CD4-positive, alpha-beta T cell treated with Interleukin-15 for 4 hours (primary cell): ENCODE data around the gene KLK3.
"Not testable (repeated sequence)": the region's sequence is repeated elsewhere in the genome, so short reads cannot be mapped to it uniquely, and the experiment has no call there.

Experiments
- DNase-seq: peaks from one replicate; pipeline ENCODE4 v3.0.0-alpha.2; 2020; ENCODE audit warnings: low spot score

KLK3 gene

DNA sequence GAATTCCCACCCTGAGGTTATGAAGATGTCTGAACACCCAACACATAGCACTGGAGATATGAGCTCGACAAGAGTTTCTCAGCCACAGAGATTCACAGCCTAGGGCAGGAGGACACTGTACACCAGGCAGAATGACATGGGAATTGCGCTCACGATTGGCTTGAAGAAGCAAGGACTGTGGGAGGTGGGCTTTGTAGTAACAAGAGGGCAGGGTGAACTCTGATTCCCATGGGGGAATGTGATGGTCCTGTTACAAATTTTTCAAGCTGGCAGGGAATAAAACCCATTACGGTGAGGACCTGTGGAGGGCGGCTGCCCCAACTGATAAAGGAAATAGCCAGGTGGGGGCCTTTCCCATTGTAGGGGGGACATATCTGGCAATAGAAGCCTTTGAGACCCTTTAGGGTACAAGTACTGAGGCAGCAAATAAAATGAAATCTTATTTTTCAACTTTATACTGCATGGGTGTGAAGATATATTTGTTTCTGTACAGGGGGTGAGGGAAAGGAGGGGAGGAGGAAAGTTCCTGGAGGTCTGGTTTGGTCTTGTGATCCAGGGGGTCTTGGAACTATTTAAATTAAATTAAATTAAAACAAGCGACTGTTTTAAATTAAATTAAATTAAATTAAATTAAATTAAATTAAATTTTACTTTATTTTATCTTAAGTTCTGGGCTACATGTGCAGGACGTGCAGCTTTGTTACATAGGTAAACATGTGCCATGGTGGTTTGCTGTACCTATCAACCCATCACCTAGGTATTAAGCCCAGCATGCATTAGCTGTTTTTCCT, 7.0 kb downstream of the KLK3 start:
- DNase-seq, result no peak

DNA sequence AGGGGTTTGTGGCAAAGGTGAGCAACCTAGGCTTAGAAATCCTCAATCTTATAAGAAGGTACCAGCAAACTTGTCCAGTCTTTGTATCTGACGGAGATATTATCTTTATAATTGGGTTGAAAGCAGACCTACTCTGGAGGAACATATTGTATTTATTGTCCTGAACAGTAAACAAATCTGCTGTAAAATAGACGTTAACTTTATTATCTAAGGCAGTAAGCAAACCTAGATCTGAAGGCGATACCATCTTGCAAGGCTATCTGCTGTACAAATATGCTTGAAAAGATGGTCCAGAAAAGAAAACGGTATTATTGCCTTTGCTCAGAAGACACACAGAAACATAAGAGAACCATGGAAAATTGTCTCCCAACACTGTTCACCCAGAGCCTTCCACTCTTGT, 14.8 kb downstream of the KLK3 start:
- DNase-seq, result no peak

DNA sequence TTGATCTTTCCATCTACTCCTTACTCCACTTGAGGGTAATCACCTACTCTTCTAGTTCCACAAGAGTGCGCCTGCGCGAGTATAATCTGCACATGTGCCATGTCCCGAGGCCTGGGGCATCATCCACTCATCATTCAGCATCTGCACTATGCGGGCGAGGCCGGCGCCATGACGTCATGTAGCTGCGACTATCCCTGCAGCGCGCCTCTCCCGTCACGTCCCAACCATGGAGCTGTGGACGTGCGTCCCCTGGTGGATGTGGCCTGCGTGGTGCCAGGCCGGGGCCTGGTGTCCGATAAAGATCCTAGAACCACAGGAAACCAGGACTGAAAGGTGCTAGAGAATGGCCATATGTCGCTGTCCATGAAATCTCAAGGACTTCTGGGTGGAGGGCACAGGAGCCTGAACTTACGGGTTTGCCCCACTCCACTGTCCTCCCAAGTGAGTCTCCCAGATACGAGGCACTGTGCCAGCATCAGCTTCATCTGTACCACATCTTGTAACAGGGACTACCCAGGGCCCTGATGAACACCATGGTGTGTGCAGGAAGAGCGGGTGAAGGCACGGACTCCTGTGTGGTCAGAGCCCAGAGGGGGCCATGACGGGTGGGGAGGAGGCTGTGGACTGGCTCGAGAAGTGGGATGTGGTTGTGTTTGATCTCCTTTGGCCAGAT, 15.8 kb downstream of the KLK3 start:
- no peak for DNase-seq

GRCh38 chr19:50873056-50873455, 18.3 kb downstream of the KLK3 start, which contains the start of gene KLK2:
Gene KLK2, plus strand, starts transcription at chr19:50873439. Its CDS starts 35 bp downstream, at chr19:50873474.
- DNase-seq, result no peak

GRCh38 chr19:50874211-50874610, 19.5 kb downstream of the KLK3 start:
- DNase-seq, result no peak

DNA sequence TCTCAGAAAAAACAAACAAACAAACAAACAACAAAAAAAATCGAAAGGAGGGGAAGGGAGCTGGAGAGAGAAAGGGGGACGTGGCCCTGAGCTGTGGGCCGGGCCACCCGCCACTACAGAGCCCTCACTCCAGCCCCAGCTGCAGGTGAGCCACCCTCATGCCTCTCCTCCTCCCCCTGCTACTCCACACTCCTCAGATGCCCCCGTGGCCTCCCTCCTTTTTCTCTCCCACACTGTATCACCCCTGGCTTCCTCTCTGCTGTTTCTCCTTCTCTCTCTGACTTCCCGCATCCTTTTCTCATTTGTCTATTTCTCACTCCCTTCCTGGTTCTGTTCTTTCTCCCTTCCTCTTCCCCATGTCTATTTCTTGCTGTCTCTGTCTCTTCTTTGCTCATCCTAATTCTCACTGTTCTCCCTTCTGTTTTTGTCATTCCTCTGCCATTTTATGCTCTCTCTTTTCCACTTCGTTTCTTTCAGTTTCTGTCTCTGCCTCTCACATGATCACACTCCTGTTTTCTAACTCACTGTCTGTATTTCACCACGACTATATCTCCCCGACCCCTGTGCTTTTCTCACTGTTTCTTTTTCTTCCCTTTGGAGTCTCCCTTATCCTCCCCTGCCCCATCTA, 21.2 kb downstream of the KLK3 start:
- no peak for DNase-seq

DNA sequence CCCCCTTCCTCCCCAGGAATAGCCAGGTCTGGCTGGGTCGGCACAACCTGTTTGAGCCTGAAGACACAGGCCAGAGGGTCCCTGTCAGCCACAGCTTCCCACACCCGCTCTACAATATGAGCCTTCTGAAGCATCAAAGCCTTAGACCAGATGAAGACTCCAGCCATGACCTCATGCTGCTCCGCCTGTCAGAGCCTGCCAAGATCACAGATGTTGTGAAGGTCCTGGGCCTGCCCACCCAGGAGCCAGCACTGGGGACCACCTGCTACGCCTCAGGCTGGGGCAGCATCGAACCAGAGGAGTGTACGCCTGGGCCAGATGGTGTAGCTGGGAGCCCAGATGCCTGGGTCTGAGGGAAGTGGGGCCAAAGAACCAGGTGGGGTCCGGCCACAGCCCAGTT, 21.7 kb downstream of the KLK3 start:
- DNase-seq, result no peak

GRCh38 chr19:50877338-50877737, 22.6 kb downstream of the KLK3 start:
- DNase-seq, result no peak

GRCh38 chr19:50878851-50879250, 24.1 kb downstream of the KLK3 start:
- no peak for DNase-seq

DNA sequence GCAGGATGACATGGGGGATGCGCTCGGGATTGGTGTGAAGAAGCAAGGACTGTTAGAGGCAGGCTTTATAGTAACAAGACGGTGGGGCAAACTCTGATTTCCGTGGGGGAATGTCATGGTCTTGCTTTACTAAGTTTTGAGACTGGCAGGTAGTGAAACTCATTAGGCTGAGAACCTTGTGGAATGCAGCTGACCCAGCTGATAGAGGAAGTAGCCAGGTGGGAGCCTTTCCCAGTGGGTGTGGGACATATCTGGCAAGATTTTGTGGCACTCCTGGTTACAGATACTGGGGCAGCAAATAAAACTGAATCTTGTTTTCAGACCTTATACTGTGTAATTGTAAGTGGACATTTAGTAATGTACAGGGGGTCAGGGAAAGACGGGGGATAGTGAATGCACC, 25.5 kb downstream of the KLK3 start:
- DNase-seq, result no peak

DNA sequence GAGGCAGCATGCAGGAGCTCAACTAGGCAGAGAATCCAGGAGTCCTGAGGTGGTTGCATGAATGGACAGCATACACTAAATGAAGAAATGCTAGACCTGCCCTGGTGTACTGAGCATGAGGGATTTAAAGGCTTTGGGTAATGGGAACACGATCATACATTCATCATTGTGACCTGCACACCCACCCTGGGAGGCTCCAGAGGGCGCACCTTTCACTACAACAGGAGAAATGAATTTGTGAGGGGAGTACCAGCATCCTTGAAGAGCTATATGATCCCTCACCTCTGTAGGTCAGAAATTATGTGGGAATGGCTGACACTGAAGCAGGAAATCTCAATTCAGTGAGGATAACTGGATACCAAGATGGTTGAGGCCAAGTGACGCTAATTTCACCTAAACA, 27.5 kb downstream of the KLK3 start:
- no peak for DNase-seq

DNA sequence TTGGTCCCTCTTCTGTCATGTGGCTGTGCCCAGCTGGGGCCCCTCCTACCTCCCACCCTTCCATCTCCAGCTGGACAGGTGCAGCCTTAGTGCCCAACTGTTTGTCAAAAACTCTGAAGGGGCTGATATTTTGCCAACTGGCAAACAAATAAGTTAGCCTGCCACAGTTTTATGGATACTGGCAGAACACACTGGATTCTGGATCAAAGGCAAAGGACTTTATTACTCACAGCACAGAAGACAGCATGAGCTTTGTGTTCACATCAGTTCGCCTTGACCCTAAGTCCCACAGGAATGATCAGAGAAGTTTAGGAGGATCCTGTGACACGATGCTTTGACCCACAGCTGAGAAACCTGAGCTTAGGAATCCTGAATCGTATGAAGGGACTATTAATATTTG, 34.9 kb downstream of the KLK3 start:
- DNase-seq, result no peak

DNA sequence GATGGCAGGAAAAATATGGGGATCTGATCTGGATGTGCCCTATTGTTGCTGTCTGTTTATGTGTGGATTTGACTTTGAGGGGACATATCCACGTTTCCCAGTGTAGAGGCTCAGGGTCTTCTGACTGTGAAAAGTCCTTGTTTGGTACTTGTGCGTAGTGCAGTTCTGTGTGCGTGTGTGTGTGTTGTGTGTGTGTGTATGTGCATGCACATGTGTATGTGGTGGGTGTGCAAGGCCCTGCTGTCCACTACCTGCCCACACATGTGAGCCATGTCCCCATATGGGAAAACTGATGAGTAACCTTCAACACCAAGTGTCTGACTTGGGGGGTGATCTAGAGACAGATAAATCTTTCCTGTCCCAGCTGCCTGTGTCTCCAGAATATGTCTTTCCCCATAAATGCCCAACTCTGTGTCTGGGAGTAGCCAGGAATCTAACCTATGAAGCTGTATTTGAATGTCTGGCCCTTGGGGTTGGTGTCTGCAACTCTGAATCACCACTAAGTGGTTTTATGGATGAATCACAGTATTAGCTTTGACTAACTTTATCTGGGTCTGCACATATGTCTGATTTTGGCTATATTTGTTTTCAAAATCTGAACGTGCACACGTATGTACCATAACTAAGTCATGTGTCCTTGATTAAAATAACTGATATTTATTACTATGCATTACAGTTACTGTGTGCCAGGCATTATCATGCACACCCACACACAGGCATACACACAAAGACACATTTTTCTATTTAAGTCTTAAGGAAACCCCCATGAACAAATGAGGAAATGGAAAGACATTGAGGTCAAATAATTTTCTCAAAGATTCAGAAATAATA, 35.9 kb downstream of the KLK3 start:
- no peak for DNase-seq

DNA sequence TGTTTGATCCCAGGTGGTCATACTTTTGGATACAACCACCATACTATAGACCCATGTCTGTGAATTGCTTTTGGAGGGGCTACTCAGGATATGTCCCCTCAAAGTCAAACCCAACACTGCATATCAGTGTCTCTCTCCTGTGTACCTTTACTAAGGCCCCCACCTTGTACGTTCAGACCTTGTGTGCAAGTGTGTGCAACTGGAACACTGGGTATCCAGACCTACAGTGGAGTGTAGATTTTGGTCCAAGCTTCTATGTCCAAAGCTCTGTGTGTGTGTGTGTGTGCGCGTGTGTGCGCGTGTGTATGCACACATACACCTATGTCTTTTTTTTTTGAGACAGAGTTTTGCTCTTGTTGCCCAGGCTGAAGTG, 36.5 kb downstream of the KLK3 start:
- no peak for DNase-seq

- no peak for DNase-seq
Measured at GRCh38 chr19:50893047-50893736, 38.5 kb downstream of the KLK3 start.

- no peak for DNase-seq
Measured at GRCh38 chr19:50894478-50895356, 40.0 kb downstream of the KLK3 start.

DNA sequence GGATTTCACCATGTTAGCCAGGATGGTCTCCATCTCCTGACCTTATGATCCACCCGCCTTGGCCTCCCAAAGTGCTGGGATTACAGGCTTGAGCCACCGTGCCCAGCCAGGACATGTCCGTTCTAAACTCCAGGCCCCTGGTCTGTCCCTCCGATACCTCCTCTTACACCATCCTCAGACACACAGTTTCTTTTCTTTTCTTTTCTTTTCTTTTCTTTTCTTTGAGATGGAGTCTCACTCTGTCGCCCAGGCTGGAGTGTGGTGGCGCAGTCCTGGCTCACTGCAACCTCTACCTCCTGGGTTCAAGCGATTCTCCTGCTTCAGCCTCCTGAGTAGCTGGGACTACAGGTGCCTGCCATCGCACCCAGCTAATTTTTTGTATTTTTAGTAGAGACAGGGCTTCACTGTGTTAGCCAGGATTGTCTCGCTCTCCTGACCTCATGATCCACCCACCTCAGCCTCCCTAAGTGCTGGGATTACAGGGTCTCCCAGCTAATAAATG, 41.4 kb downstream of the KLK3 start:
- DNase-seq, result not testable (repeated sequence)

DNA sequence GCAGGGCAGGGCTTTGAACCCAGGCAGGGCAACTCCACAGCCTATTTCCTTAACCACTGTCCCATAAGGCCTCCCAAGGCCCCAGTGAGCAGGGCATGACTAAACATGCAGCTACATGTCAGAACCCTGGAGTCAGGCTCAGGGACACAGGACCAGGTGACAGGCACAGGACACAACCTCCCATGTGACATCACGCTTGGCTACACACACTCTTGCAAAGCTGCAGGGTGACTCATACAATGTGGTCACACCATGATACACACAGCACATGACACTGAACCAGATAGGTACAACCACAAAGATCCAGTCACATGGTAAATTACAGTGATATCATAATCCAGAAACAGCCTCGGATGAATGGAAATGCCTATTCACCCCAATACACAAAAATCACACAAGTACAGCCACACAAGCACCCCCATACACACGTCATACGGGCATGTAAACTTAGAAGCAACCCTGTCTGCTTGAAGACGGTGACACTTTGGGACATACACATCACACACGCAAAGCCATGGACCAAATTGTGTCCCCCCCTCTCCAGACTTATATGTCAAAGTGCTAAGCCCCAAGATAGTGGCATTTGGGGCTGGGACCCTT, 42.0 kb downstream of the KLK3 start:
- no peak for DNase-seq

- no peak for DNase-seq
Measured at GRCh38 chr19:50897191-50897607, 42.5 kb downstream of the KLK3 start.

- no peak for DNase-seq
Measured at GRCh38 chr19:50897612-50898011, 42.9 kb downstream of the KLK3 start.
